Midbrain (tissue), 1 donor: ENCODE data around the gene CHCHD4.

Experiments
- DNase-seq: peaks from one replicate; lab custom pipeline; 2025; lab: John Stamatoyannopoulos, UW

The CHCHD4 gene

DNA sequence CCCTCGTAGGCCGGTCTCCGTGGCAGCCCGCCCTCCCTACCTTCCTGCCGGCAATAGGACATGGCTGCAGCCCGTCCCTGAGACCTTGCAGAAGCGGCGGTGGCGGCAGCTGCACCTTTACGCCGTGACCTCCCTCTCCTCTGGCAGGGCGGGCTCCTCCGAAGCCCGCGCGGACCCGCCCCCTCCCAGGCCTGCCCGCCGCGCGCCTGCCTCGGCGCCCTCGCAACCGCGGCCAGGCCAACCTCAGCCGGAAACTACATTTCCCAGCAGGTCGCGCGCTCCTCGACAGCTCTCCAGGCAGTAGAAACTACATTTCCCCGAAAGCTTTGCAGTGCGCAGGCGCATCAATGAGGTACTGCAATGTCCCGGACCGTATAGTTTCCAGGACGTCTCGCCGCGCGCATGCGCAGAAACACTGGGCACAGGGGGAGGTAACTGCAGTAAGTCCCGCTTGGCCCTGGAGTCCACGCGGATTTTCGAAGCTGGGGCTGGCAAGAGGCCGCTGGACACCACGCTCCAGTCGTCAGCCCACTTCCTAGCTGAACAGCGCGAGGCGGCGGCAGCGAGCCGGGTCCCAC, at the start of gene CHCHD4, which contains the start of gene TMEM43:
Gene CHCHD4, minus strand, starts transcription at position 256 of the 578 bp plus-strand sequence. Its CDS starts 194 bp downstream, at position 62.
Gene TMEM43, plus strand, starts transcription at position 438 of the 578 bp plus-strand sequence. CDS start 142 bp downstream, outside the sequence.
- peak; percentile 100 for DNase-seq

DNA sequence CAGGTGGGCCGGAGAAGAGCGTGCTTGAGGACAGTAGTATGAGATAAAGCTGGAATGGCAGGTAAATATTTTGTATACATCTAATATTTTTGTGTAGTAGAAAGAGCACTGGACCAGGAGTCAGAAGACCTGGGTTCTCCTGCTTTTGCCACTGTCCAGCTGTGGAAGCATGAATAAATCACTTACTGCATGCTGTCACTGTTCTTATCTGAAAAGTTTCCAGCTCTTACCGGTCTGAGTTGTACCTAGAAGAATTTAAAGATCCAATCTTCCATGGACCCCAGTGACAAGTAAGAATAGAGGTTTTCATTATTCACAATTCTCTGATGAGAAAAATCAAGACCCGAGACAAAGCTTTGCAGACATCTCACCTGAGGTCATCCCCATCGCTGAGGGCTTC, 47.8 kb upstream of the CHCHD4 start:
- DNase-seq, result no peak

DNA sequence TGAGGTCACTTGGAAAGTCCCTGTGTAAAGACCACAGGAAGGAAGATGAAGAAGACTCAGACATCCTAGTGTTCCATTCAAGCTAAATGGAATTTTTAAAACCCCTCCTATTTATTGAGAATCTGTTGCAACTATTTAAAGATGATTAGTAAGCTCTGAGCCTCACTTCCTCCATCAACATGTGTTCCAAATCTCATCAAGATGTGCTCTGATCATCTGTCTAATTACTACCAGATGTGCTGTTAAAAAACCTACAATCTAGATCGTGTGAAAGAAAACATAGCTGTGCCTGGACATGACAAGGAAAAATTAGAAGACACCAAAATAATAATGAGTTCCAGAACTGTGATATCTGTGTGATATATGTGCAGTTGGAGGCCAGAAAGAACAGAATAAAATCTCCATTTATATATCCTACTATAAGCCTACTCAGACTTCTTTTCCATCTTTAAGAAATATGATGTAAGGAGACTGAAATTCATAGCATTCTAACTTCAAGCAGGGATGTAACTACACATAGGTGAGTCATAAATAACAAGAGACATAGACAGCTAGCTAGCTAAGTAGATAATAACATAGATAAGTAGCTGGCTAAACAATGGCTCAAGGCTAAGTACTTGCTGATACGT, 46.0 kb upstream of the CHCHD4 start:
- no peak for DNase-seq

DNA sequence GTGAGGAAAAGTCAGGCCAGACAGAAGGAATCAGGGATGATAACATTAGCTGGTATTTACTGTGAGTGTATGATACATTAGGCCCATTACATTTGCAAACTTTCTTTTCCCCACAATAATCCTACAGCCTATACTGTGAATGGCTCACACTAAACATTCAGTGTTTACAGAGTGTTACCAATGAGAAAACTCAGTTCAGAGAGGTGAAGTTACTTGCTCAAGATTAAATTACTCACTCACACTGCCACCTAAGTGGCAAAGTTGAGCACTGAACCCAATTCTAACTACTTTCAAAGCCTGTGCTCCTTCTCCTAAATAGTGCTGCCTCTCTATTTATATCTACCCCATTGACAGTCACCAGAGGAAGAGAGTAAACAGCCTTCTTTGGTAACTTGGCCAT, 45.2 kb upstream of the CHCHD4 start:
- DNase-seq, result no peak

DNA sequence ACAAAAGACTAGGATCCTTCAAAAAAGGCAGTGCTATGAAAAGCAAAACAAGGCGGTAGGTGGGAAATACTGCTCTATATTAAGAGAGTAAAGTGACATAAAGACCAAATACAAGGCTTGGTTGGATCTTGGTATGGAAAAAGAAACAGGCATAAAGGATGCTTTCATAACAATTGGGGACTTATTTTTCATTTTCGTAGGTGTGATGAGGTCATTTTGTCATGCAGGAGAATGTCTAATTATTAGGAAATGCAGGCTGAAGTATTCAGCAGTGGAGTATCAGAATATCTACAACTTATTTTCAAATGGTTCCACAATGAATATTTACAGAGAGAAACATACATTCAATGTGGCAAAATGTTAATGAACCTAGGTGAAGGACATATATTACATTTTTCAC, 44.8 kb upstream of the CHCHD4 start:
- DNase-seq, result no peak

DNA sequence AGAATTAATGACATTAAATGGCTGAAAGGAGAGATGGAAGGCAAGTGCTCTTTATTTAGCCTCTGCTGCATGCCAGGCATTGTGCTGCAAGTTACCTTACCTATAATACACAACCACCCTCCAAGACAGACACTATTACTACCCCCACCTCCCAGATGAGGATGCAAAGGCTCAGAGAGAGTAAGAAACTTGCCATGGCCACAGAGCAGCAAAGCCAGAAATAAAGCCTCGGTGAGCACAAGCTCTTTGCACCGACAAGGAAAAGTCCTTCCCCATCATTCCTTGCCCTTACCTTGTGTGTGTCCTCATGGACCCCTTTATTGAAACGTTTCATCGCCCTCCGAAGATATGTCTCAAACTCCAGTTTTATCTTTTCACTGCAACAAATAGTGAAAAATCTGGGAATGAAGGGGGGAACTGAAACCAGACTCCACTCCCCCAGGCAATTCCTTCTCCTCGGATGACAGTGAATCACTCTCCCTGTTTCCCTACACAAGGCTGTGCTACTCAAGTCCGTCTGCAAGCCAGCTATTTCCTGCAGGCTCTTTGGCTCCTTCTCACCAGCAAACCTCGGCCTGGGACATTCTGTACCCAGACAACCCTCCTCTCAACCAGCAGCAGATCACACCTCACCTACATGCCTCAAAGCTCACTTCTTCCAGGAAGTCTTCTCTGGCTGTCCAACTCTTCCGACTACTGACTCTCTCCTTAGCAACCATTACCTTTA, 42.4 kb upstream of the CHCHD4 start:
- DNase-seq, result no peak

DNA sequence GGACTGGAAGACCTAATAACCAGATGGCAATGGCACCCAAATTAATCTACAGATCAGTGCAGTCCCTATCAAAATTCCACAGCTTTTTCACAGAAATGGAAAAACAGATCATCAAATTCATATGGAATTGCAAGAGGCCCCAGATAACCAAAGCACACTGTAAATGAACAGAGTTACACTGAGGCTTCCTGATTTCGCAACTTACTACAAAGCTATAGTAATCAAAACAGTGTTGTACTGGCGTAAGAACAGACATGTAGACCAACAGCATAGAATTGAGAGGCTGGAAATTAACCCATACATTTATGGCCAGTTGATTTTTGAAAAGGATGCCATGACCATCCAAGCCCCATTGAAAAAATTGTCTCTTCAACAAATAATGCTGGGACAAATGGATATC, 37.5 kb upstream of the CHCHD4 start:
- no peak for DNase-seq

DNA sequence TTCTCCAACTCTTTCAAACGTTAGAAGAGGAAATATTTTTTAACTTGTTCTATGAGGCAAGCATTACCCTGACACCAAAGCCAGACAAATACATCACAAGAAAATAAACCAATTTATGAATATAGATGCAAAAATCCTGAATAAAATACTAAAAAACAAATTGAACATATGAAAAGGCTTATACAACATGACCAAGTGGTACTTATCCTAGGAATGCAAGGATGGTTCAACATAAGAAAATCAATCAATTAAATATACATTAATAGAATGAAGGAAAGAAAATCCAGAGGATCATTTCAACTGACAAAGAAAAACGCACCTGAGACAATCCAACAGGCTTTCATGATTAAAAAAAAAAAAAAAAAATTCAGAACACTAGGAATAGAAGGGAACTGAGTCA, 36.6 kb upstream of the CHCHD4 start:
- DNase-seq, result no peak

DNA sequence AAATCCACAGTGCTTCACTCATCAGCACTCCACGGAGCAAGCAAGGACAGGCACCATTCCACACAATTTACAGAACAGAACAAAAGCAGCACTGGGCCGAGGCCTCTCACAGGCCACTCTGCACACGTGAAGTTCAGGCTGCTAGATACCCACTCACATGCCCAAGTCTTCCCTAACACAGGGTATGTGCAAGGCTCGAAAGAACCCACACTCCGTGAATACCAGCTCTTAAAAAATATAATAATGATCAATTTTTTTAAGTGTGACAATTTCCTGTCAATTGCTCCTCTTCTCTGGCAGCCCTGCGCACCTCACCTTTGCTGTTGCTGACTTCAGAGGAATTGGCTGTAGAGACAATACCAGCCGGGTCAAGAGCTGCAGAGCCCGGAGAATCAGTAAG, 34.8 kb upstream of the CHCHD4 start:
- DNase-seq, result no peak

DNA sequence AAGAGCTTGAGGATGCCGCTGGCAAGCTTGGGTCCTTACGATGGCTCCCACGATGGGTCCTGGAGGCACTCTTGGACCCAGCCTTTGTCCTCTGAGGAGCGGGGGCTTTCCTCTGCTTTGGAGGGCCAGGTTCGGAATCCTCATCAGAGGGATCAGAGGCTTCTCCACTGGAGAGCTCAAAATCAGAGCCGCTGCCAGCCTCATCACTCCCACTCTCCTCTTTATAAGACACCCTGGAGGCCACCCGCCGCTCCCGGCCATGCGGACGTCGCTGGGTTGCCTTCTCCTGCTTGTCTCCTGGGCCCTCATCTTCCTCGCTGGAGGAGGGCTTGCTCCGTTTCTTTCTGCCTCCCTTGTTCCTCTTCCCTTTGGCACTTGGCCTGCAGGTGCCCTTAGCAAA, 33.7 kb upstream of the CHCHD4 start:
- no peak for DNase-seq

DNA sequence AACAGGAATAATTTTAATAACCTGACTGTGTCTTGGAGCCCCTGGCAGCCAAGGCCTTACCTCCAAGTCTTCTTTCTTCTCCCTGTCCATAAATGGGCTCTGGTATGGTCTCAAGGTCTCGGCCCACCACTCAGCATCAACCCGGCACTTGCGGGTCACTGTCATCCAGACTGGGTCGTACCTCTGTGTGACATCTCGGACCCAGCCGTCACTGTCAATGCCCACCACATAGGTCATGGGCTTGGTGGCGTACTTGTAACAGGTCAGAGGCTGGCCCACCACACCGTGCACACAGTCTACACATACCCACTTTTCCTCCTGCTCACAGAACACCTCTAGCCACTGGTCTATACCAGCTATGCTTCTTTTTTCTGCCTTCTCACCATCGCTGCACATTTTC, 33.3 kb upstream of the CHCHD4 start:
- DNase-seq, result no peak

DNA sequence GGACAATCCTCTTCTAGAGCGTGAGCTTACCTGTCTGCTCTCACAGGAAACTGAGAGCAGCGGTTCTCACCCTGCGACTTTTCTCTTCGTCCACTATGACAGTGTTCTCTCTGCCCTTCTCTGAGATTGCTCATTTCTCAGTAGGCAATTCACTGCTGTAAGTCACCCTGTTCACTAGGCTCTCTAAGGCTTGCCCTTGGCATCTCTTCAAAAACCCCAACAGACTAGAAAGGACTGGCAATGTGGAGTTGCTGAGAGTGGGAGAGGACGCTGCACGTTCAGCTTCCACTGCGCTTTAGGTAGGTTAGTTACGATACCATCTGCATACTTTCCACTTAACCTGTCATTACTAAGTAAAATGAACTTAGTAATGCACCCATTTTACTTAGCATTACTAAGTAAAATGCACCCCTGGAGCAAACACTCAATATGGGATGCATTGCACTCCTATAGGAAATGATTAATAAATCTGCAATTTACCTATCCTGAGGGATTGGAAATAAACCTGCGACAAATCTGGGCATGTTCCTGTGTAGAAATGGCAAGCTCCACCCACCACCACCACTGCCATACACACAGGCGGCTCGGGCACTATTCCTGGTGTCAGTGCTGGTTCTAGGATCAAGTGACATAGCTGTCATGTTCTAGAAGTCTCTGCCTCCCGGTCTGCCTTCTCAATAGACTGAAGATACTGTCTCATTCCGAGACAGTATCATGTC, 32.3 kb upstream of the CHCHD4 start:
- no peak for DNase-seq

DNA sequence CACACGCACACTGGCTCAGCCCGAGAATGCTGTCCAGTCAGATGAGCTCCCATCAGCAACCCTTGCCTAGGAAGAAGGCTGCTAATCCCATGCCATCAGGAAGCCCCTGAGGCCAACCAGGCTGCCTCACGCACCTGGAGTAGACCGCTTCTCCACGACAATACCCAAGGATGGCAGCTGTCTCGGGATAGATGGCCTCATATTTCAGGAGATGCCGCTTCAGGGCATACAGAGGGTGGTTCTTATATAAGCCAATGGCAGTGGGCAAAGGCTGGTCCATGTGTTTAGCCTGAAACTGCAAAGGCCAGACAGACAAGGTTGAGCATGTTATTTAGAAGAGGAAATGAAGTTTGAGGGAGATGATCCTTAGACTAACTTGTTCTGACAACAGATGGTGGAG, 31.5 kb upstream of the CHCHD4 start:
- DNase-seq, result no peak

DNA sequence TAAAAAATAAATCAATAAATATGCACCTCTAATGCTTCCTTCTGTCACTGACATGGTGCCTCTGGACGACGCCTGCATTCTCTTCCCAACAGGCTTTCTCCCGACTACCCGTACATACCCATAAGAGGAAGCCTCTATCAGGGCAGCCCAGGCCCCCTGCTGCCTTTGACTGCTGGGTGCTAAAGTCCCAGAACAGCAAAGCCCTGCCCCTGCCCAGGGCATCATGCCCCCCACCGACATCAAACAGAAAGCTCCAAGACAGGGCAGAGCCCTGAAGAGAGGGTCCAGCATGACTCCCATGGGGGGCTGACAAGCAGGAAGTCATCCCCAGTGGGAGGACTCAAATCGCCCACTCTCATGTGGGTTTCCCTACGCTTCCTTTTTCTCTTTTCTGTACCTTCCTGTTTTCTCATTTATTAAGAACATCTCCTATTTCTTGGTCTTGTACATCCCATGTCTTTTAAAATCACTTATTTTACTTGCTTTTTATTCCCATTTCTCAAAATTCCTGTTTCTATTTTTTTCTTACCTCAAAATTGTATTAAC, 30.3 kb upstream of the CHCHD4 start:
- DNase-seq, result no peak

DNA sequence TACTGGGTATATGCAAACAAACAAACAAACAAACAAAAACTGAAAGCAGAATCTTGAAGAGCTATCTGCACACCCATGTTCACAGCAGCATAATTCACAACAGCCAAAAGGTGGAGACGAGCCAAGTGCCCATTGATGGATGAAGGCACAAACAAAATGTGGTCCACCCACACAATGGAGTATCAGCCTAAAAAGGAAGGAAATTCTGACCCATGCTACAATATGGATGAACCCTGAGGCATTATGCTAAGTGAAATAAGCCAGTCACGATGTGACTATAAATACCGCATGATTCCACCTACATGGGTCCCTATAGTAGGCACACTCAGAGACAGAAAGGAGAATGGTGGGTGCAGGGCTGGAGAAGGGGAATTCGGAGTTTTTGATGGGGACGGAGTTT, 29.6 kb upstream of the CHCHD4 start:
- no peak for DNase-seq

DNA sequence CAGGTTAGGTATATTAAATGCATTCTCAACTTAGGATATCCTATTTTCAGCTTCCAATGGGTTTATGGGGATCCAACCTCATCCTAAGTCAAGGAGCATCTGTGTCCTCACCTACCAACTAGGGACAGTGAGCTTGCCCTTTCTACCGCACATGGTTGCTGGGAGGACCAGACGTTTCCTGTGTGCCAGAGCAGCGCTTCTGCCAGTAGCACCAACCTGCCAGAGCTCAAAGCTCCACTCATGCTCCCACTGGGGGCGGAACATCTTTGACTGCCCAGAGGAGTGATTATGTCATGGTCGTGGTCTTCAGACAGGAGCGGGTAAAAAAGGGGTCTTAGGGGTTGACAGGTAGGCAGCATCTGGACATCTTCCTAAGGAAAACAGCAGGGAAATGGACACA, 29.0 kb upstream of the CHCHD4 start:
- no peak for DNase-seq

DNA sequence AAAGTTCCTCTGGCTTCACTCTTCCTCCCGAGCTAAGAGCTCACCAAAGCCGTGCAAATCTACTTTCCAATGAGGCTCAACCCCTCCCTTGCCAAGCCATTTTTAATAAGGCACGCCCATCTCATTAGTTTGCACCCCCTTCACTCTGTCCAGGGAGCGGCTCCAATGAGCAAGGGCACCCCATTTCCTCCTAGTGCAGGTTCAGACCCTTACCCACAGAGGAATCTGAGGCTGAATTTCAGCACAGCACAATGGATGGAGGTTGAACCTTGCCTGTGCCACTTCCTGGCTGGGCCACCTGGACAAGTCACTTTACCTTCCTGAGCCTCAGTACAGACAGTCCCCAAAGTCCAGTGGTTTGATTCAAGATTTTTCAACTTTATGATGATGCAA, 28.3 kb upstream of the CHCHD4 start:
- no peak for DNase-seq

DNA sequence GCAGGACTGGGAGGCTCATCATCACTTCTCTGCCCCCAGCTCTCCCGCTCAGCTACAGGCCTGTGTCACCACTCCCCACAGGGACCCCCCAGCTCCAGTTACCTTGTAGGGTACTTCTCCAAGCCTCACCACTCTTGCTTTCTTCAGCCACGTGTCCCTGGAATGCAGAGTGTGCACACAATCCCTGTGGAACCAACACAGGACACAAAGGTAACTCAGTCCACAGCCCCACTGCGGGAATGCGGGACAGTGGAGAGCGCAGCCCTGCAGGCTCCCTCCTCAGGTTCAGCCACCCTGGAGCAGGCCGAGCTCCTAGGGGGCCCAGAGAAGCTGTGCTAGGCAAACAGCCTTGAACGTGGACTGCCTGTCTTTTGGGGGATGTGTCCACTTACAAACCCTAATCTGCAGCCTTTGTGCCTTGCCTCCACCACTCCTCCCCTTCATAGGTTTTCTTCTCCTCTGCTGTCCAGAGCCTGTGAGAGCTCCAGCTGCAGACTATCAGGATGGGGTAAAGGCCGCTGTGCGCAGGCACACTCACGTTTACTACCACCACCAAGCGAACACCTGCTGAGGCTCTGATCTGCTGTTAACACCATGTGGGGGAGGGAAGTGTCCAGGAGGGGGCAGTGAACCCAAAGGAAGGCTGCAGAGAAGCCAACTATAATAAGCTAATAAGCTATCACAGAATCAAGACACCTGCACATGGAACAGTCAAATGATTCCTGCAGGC, 27.7 kb upstream of the CHCHD4 start:
- no peak for DNase-seq

DNA sequence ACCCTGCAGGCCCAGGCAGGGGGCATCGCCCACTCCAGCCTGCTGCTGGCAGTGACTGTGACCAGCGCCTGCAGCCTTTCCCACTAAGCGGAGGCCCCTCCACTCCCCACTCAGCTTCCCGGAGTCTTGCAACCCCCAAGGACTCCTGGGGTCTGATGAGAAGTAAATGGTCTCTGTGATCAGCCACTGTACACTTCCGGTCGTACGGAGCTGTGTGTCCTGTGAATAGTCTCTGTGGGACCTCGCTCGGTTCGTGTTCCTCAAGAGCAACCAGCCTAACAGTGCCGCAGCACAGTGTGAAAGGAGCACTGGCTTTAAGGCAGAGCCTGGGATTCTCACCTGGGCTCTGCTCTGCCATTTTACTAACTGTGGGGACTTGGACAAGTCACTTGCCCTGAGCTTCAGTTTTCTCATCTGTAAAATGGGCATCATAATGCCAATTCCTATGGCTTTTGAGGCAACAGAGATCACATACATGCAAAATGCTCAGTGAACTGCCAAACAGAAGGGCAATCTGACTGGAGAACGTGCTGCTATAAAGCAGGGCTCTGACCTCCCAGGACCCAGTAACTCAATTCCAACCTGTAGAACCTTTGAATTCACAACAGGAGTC, 26.9 kb upstream of the CHCHD4 start:
- DNase-seq, result no peak

DNA sequence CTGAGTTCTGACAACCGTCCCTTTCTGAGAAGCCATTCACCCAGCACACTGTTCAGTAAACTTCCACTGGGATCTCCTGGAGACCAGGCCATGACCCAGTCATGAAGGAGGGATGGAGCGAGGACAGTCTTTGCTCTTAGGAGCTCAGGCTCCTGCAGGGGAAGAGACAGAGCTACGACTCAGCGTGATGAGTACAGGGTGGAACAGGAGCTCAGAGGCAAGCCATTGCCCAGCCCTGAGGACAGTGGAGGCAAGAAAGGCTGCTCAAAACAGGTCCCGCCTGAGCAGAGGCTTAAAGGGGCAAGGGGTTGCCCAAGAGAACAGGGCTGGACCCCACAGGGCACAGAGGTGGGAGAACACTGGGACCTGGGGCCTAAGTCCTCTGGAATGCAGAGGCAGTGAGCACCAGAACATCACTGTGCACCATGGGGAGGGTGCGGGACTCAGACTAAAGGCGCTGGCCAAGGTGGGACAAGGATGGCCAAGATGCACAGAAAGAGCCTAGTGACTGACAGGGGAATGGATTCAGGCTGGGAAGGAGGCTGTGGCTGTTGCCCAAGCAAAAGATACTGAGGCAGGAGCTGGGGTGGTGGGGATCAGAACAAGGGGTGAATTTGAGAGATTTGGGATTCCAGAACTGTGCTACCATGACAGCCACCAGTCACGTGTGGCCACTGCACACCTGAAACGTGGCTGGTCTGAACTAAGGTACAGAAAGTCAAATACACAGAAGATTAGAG, 26.0 kb upstream of the CHCHD4 start:
- no peak for DNase-seq

DNA sequence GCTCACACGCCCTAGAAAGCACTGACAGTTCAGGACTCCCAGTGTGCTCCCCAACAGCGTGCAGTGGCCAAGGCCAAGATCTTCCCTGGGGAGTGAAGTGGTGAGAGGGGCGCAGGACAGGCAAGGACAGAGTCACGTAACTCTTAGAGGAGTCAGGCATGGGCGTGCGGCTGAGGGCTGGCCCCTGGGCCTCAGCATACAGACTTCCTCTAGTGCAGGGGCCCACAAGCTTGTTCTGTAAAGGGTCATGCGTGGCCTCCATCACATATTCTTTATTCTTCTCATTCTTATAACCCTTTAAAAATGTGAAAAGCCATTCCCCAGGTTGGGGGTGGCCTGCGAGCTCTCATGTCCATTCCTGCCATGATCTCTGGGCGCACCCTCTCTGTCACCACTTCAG, 25.4 kb upstream of the CHCHD4 start:
- no peak for DNase-seq
